Pancreas (tissue), 10 donors: ENCODE measurements around the gene ARRDC5. TPM values are rescaled to one million over a fixed set of nuclear protein-coding genes. Genes with fewer than 3 reads are reported as not detected.
"Not testable (repeated sequence)": the region's sequence is repeated elsewhere in the genome, so short reads cannot be mapped to it uniquely, and the experiment has no call there.

Experiments
- ATAC-seq, 4 donors: fragments of 200-7000 bp; cut with Tn5 transposase; one replicate each; pipeline versions ENCODE4 v1.8.0 to v1.9.1; 2020; ENCODE audit warnings: mild to moderate bottlenecking in 4 of 4, moderate library complexity in 4 of 4
- DNase-seq, 6 donors: peaks; one replicate each; pipeline ENCODE4 v3.0.0-alpha.2; 2020
- FAIRE-seq: peaks from 2 replicates; lab custom pipeline; 2012; peaks lifted over from hg19 to GRCh38; lab: Jason Lieb, UNC
- H3K27ac ChIP-seq, 4 donors: fragments of 200-600 bp; sonication (generic); 1 replicate in 3 of 4; 2 replicates in 1 of 4; pipeline versions ENCODE4 v1.5.0 to v1.8.0; 2020
- H3K27me3 ChIP-seq, 4 donors: fragments of 200-600 bp; one replicate each; pipeline ENCODE4 v1.8.0; 2021
- H3K36me3 ChIP-seq, 3 donors: fragments of 200-600 bp; sonication (generic) in 1 of 3; one replicate each; pipeline versions ENCODE4 v1.5.0 to v1.8.0; 2020 to 2021
- H3K4me1 ChIP-seq, 3 donors: fragments of 200-600 bp; one replicate each; pipeline ENCODE4 v1.8.0; 2021
- H3K4me3 ChIP-seq, 4 donors: fragments of 200-600 bp; sonication (generic) in 2 of 4; one replicate each; pipeline versions ENCODE4 v1.5.0 to v1.8.0; 2020 to 2021
- H3K9me3 ChIP-seq, 4 donors: fragments of 200-600 bp; one replicate each; pipeline ENCODE4 v1.8.0; 2021
- CTCF ChIP-seq, 4 donors: fragments of 200-600 bp; sonication (generic) in 3 of 4; IDR thresholded peaks; one replicate each; pipeline versions ENCODE4 v1.5.0 to v1.8.0; 2021; ENCODE audit warnings: antibody characterized with exemption in 4 of 4
- WGBS, 2 donors: extraction: QIAGEN DNeasy Blood & Tissue Kit; methylation state at CpG; one replicate each; pipeline ENCODE4 v1.1.7; 2013; 5-methylcytosine and 5-hydroxymethylcytosine counted together
- intact Hi-C, 3 donors: fragments of 100-400 bp; cut with DNase I; formaldehyde crosslinking; loops; one replicate each; pipeline versions ENCODE4 v1.11.1 to v1.14.2; 2022
- polyA plus RNA-seq, 2 donors: library from polyadenylated mRNA; stranded (reverse); fragments of 200-250 nt; gene quantifications; one replicate each; pipeline ENCODE4 v1.2.3, GENCODE V29; 2013
- total RNA-seq, 6 donors: library from RNA; stranded (reverse); fragmentation: NEBNext Ultra II Directional in 4 of 6; extraction: Animal tissue kit (Norgen Biotek cat#: 25700) in 4 of 6; gene quantifications; one replicate each; pipeline versions ENCODE4 v1.2.1 to v1.2.4, GENCODE V29; 2021 to 2023
- donor health status: healthy with polysubstance abuse.
- donor health status: DM: no; HTN: no; CAD: no; lungs with moderate emphysema.
- donor health status: DM: no; HTN: no; CAD: no.
- donor health status: control.
- donor health status: control.
- donor health status: Bipolar disorder and iron deficiency.
- donor health status: DM: yes; HTN: yes; CAD: no.
- donor health status: DM: no; HTN: no; CAD: no.
- donor health status: DM: no; HTN: no; CAD: no.
- donor health status: DM: yes; HTN: yes; CAD: no.

Gene ARRDC5
- total and polyA plus RNA-seq, 8 donors = 0.09 to 0.15 (median 0.13) TPM; not detected in 4

GRCh38 chr19:4852484-4852883, 50.2 kb downstream of the ARRDC5 start:
- no peaks in the 10 kb centered on the region for H3K4me1 ChIP-seq
- intact Hi-C loops = loop anchor here in 2 of 3 donors (5.0 to 10.0 kb wide), 2 partner anchors 40 to 48 kb away; no protein-coding TSS in a partner anchor
- no peaks in the 10 kb centered on the region for H3K9me3 ChIP-seq
- no peak overlapping the region for H3K27ac ChIP-seq
- H3K36me3 ChIP-seq = peaks cover 0 to 12% (median 0%) of the 10 kb centered on the region in 3 donors
- no peak overlapping the region for H3K4me3 ChIP-seq
- no peak for TF ChIP-seq CTCF (IDR thresholded peaks at IDR 0.05)
- FAIRE-seq (no peak), DNase-seq (no peak), ATAC-seq (peak in 2 of 4 donors; percentile 13 to 23)
- whole genome bisulfite sequencing, 2 donors = 94% methylated on average over 6 of the region's 6 CpGs
- no peaks in the 10 kb centered on the region for H3K27me3 ChIP-seq

GRCh38 chr19:4851551-4852290, 51.0 kb downstream of the ARRDC5 start:
- DNase-seq (peak; percentile 47 to 88 (median 66)), FAIRE-seq (no peak), ATAC-seq (peak; percentile 63 to 94 (median 84))
- Histone ChIP-seq H3K27ac (no peak overlapping the region), H3K36me3 (peaks cover 0 to 7% (median 0%) of the 10 kb centered on the region in 3 donors), H3K4me1 (no peaks in the 10 kb centered on the region), H3K4me3 (no peak overlapping the region), H3K27me3 (no peaks in the 10 kb centered on the region), H3K9me3 (no peaks in the 10 kb centered on the region)
- 75 to 80% methylated on average over 38 to 42 of the region's 42 CpGs for WGBS, 2 donors
- peak; percentile 43 to 77 (median 76) for TF ChIP-seq CTCF (IDR thresholded peaks at IDR 0.05)
- intact Hi-C loops = loop anchor here in 2 of 3 donors (5.0 to 10.0 kb wide), 2 partner anchors 39 to 47 kb away; no protein-coding TSS in a partner anchor

GRCh38 chr19:4849019-4849418, 53.7 kb downstream of the ARRDC5 start:
- Histone ChIP-seq H3K27ac (no peak overlapping the region), H3K9me3 (no peaks in the 10 kb centered on the region), H3K4me1 (no peaks in the 10 kb centered on the region), H3K36me3 (peaks cover 0 to 8% (median 5%) of the 10 kb centered on the region in 3 donors), H3K4me3 (no peak overlapping the region), H3K27me3 (no peaks in the 10 kb centered on the region)
- DNase-seq (no peak), FAIRE-seq (no peak), ATAC-seq (no peak)
- WGBS, 2 donors = 87 to 89% methylated on average over 7 of the region's 7 CpGs
- intact Hi-C loops = no loop called here
- no peak for TF ChIP-seq CTCF (IDR thresholded peaks at IDR 0.05)

GRCh38 chr19:4847190-4847973, 55.3 kb downstream of the ARRDC5 start:
- no peak for FAIRE-seq
- WGBS, 2 donors = 96 to 99% methylated on average over 23 of the region's 23 CpGs
- Histone ChIP-seq H3K9me3 (no peaks in the 10 kb centered on the region), H3K4me3 (no peak overlapping the region), H3K27me3 (no peaks in the 10 kb centered on the region), H3K36me3 (peaks cover 0 to 9% (median 5%) of the 10 kb centered on the region in 3 donors), H3K27ac (no peak overlapping the region), H3K4me1 (no peaks in the 10 kb centered on the region)
- intact Hi-C loops = no loop called here
- no peak for DNase-seq
- ATAC-seq = no peak
- TF ChIP-seq CTCF (IDR thresholded peaks at IDR 0.05) = no peak

- H3K27ac ChIP-seq, FAIRE-seq, H3K4me1 ChIP-seq, H3K27me3 ChIP-seq, ATAC-seq, intact Hi-C loops, H3K36me3 ChIP-seq, DNase-seq, H3K4me3 ChIP-seq, H3K9me3 ChIP-seq: not testable (repeated sequence)
- 85 to 88% methylated on average over 6 to 9 of the region's 9 CpGs for WGBS, 2 donors
These were observed 56.7 kb downstream of the ARRDC5 start for GRCh38 chr19:4845975-4846374.
